Esophagus (tissue), 2 donors: ENCODE results near the gene NHP2. TPM values are rescaled to one million over a fixed set of nuclear protein-coding genes. Genes with fewer than 3 reads are reported as not detected.

Experiments
- H3K27ac ChIP-seq, 2 donors: one replicate each; pipeline ENCODE4 v1.5.1; 2013; ENCODE audit warnings: low read depth in 2 of 2, mild to moderate bottlenecking in 2 of 2, inconsistent platforms in 1 of 2, low read length in 1 of 2, moderate library complexity in 1 of 2
- H3K27me3 ChIP-seq, 2 donors: one replicate each; pipeline ENCODE4 v1.6.1; 2013; ENCODE audit warnings: low read length in 2 of 2, control low read depth in 1 of 2, mild to moderate bottlenecking in 1 of 2; ENCODE audit not compliant: insufficient read depth in 2 of 2, control insufficient read depth in 1 of 2
- H3K36me3 ChIP-seq, 2 donors: one replicate each; pipeline ENCODE4 v1.6.1; 2013; ENCODE audit warnings: low read length in 1 of 2; ENCODE audit not compliant: control insufficient read depth in 2 of 2, insufficient read depth in 2 of 2
- H3K4me1 ChIP-seq, 2 donors: one replicate each; pipeline ENCODE4 v1.6.1; 2013; ENCODE audit warnings: low read length in 1 of 2; ENCODE audit not compliant: control insufficient read depth in 2 of 2, insufficient read depth in 2 of 2
- H3K4me3 ChIP-seq, 2 donors: one replicate each; pipeline ENCODE4 v1.5.1; 2013; ENCODE audit warnings: low read length in 2 of 2, mild to moderate bottlenecking in 2 of 2, low read depth in 1 of 2, moderate library complexity in 1 of 2
- H3K9me3 ChIP-seq, 2 donors: one replicate each; pipeline ENCODE4 v1.6.1; 2013; ENCODE audit warnings: mild to moderate bottlenecking in 2 of 2, low read depth in 1 of 2, low read length in 1 of 2, moderate library complexity in 1 of 2; ENCODE audit not compliant: control insufficient read depth in 2 of 2, insufficient read depth in 1 of 2
- WGBS, 2 donors: extraction: QIAGEN DNeasy Blood & Tissue Kit; methylation state at CpG; one replicate each; pipeline ENCODE4 v1.1.7; 2013; 5-methylcytosine and 5-hydroxymethylcytosine counted together
- polyA plus RNA-seq, 2 donors: library from polyadenylated mRNA; stranded (reverse); fragments of 200-250 nt; gene quantifications; one replicate each; pipeline ENCODE4 v1.2.3, GENCODE V29; 2013
- donor health status: healthy with polysubstance abuse.
- donor health status: Bipolar disorder and iron deficiency.

Gene NHP2
- polyA plus RNA-seq, 2 donors = 126 to 238 TPM

DNA sequence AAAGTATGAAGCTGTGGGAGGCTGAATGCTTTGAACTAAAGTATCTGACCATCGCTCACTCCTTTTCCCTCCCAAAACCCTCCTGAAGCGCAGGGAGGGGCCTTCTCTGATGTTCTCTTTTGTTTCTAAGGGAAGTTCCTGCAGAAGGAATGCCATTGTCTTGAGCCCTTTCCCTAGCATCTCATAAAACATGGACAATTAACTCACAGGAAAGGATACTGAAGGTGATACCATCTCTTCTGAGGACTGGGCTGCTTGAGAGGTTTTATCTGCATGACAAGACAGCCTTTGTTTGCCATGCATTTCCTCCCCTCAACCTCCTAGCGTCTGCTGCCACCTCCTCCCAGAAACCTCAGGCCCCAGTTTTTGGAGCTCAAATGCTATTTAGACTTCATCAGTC is 27.1 kb downstream of the NHP2 start:
- Histone ChIP-seq H3K36me3 (peaks cover 0 to 15% of the 10 kb centered on the region in 2 donors), H3K27ac (no peak overlapping the region), H3K4me1 (peaks cover 13 to 21% of the 10 kb centered on the region in 2 donors), H3K9me3 (peaks cover 0 to 1% of the 10 kb centered on the region in 2 donors), H3K27me3 (no peaks in the 10 kb centered on the region), H3K4me3 (no peak overlapping the region)
- 78 to 80% methylated on average over 3 of the region's 3 CpGs for WGBS, 2 donors

DNA sequence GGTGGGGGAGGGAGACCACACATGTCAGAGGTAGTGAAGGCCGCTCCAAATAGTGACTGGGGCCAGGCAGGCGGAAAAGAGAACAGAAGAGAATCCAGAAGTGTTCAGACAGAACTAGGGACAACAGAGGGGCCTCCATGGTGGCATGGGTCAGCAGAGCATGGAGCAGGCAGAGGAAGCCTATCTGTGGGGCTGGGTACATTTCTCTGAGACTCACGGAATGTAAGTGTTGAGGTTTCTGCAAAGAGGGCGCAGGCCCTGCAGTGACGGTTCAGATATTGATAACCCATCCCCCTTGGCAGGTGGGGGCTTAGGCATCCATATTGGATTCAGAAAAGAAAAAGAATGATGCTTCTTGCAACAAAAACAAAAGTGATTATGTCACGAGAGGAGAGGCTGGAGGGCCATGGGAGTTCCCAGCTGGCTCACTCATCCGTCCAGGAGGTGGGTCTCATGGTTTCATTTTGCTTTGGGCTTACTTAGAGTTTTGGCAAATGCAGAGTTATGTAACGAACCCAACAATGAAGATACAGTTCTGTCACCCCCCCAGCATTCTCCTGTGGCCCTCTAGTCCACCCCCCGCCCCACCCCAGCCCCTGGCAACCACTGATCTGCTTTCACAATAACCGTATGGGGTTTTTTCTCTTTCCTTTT is 28.3 kb downstream of the NHP2 start:
- H3K27me3 ChIP-seq = no peaks in the 10 kb centered on the region
- peaks cover 0 to 23% of the 10 kb centered on the region in 2 donors for H3K36me3 ChIP-seq
- peak overlapping the region in 1 of 2 donors; percentile 95 for H3K27ac ChIP-seq
- H3K4me3 ChIP-seq = no peak overlapping the region
- WGBS, 2 donors = 65 to 71% methylated on average over 10 of the region's 10 CpGs
- peaks cover 0 to 2% of the 10 kb centered on the region in 2 donors for H3K9me3 ChIP-seq
- H3K4me1 ChIP-seq = peaks cover 18 to 27% of the 10 kb centered on the region in 2 donors

DNA sequence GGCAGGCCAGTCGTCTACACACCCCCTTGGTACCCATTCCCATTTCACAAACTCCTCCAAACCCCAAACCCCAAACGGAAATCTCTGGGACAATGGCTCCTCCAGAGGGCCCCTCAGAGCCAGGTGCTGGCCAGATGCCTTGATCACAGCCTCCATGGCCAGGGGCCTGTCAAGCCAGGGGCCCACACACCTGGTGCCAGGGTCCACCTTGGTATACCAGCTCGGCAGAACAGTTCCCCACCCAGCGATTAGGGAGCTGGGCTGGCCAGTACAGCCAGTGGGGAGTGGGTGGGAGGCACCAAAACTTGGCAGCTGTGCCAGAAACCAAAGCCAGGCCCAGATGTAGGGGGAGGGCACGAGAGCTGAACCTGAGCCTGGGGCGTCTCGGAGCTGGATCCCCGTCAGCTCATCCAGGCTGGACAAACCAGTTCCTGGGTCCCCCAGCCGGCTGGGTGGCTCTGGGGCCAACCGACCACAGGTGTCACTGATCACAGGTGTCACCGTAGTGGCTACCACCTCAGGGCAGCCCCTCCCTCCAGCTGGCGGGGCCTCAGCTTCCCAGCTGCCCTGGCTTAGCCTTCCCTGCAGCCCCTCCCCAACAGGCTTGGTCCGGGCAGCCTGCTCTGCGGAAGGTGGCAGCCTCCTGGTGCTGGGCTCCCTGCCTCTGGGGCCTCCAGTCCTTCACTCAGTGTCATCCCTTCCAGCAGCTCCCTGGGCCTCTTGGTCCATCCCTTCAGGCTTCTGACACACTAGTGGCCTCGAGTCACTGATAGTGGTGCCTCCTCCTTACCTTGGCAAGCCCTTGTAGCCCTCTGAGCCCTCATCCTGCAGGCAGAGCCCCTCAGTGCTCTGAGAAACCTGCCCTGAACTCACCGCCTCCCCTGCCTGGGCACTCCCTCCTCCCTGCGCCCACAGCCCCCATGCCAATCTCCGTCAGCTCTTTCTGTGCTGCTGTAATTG is 29.4 kb downstream of the NHP2 start:
- Histone ChIP-seq H3K4me3 (no peak overlapping the region), H3K36me3 (peaks cover 0 to 30% of the 10 kb centered on the region in 2 donors), H3K4me1 (peaks cover 19 to 25% of the 10 kb centered on the region in 2 donors), H3K9me3 (peaks cover 0 to 2% of the 10 kb centered on the region in 2 donors), H3K27ac (peak overlapping the region; percentile 82 to 95), H3K27me3 (no peaks in the 10 kb centered on the region)
- WGBS, 2 donors = 55 to 60% methylated on average over 18 of the region's 18 CpGs

DNA sequence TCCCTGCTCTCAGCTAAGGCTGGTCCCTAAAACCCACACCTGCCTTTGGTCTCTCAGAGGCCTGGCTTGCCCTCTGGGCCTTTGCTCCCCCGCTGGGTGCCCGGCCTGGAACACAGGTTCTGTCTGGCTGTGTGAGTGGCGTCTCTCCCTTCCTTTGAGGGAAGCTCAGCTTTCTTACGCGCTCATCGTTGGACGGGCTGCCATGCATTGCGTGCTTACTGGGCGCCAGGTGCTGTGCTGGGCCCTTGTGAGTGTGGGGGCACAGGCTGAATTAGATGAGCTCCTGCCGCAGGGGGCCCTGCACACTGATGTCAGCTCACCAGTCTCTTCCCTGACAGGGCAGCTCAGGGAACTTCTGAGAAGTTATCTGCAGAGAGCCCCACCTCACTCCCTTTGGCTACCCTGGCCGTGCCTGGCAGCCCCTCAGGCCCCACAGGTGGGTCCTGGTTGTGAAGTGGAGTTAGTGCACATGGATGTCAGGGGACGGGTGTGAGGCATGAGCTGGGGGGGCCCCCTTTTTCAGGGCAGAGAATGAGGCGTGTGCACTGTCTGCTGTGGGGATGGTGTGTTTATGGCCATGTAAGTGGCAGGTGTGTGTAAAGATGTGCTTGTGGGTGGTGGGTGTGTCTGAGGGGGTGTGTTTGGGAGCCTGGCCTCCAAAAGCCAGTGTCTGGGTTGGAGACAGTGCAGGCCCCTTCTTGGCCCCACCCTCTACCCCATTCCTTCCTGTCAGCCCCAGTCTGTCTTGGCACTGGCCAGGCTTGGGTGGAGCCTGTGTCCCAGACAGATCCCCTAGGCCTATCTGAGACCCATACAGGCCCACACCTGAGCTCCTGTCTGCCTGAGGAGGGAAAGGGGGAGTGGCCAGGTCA is 30.4 kb downstream of the NHP2 start:
- H3K9me3 ChIP-seq = peaks cover 0 to 2% of the 10 kb centered on the region in 2 donors
- H3K36me3 ChIP-seq = peaks cover 0 to 30% of the 10 kb centered on the region in 2 donors
- peaks cover 20 to 25% of the 10 kb centered on the region in 2 donors for H3K4me1 ChIP-seq
- 80 to 83% methylated on average over 13 of the region's 13 CpGs for WGBS, 2 donors
- no peaks in the 10 kb centered on the region for H3K27me3 ChIP-seq
- H3K4me3 ChIP-seq = no peak overlapping the region
- peak overlapping the region; percentile 82 to 95 for H3K27ac ChIP-seq

DNA sequence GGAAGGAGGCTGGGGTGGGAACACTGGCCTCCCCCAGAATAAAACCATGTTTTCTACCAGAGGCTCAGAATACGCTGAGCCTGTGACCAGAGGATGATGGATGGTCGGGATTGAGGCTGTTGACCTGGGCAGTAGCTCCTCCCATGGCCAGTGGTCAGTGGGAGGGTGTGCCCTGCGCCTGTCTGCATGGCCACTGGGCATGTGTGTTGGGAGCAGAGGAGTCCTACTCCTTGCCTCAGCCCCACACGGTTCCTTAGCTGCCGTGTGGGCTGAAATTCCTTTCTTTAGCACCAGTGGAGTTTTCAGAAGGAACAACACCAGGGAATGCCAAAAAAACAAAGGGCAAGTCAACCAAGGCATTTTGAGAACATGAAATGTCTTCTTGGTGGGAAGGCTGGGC is 31.3 kb downstream of the NHP2 start:
- WGBS, 2 donors = 85 to 87% methylated on average over 5 of the region's 5 CpGs
- peaks cover 0 to 2% of the 10 kb centered on the region in 2 donors for H3K9me3 ChIP-seq
- no peak overlapping the region for H3K4me3 ChIP-seq
- H3K27me3 ChIP-seq = no peaks in the 10 kb centered on the region
- peaks cover 0 to 34% of the 10 kb centered on the region in 2 donors for H3K36me3 ChIP-seq
- peaks cover 20 to 30% of the 10 kb centered on the region in 2 donors for H3K4me1 ChIP-seq
- H3K27ac ChIP-seq = peak overlapping the region; percentile 82 to 95

DNA sequence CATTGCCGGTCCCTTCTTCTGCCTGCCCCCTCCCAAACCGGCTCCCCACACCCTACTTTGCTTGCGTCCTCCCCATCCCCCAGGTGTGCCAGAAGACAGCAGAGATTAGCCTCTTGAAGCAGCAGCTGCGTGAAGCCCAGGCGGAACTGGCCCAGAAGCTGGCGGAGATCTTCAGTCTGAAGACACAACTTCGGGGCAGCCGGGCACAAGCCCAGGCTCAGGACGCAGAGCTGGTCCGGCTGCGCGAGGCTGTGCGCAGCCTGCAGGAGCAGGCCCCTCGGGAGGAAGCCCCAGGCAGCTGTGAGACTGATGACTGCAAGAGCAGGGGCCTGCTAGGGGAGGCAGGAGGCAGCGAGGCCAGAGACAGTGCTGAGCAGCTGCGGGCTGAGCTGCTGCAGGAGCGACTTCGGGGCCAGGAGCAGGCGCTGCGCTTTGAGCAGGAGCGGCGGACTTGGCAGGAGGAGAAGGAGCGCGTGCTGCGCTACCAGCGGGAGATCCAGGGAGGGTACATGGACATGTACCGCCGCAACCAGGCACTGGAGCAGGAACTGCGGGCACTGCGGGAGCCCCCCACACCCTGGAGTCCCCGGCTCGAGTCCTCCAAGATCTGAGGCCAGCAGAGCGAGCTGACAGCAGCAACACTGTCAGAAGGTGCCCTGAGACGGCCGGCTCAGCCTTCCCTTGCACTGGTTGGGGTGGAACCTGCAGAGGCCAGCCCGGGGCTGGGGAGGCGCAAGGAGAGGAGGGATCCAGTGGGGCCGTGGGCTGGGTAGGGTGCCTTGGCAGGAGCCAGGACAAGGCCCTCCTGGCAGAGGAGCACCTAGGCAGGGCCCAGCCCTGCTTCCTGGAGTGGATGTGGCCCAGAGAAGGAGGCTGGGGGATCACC is 32.1 kb downstream of the NHP2 start:
- H3K27me3 ChIP-seq = no peaks in the 10 kb centered on the region
- peak overlapping the region in 1 of 2 donors; percentile 95 for H3K27ac ChIP-seq
- peaks cover 20 to 35% of the 10 kb centered on the region in 2 donors for H3K4me1 ChIP-seq
- H3K9me3 ChIP-seq = peaks cover 0 to 2% of the 10 kb centered on the region in 2 donors
- 72 to 73% methylated on average over 37 to 38 of the region's 38 CpGs for WGBS, 2 donors
- H3K4me3 ChIP-seq = peak overlapping the region in 1 of 2 donors; percentile 5
- H3K36me3 ChIP-seq = peaks cover 0 to 34% of the 10 kb centered on the region in 2 donors

DNA sequence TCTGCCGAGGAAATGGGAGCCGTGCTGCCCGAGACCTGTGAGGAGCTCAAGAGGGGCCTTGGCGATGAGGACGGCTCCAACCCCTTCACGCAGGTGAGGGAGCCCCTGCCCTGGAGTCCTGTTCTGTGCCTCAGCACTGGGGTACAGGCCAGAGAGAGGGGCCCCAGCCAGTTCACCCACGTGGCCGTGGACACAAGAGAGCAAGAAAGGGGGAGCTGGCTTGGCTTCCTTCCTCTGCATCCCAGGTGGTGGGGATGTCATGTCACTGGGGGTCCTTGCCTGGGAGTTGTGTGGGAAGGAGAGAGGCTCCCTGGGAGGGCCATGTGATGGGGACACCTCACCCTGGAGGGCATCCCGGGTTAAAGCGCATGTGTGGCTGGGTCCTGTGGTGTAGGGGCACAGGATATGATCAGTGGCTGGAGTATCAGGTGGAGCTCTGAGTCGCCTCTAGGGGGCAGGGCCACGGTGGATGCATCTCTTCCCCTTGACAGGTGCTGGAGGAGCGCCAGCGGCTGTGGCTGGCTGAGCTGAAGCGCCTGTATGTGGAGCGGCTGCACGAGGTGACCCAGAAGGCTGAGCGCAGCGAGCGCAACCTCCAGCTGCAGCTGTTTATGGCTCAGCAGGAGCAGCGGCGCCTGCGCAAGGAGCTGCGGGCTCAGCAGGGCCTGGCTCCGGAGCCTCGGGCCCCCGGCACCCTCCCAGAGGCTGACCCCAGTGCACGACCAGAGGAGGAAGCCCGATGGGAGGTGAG is 32.9 kb downstream of the NHP2 start:
- Histone ChIP-seq H3K9me3 (peaks cover 0 to 4% of the 10 kb centered on the region in 2 donors), H3K27me3 (no peaks in the 10 kb centered on the region), H3K27ac (no peak overlapping the region), H3K4me3 (no peak overlapping the region), H3K36me3 (peaks cover 0 to 37% of the 10 kb centered on the region in 2 donors), H3K4me1 (peaks cover 20 to 35% of the 10 kb centered on the region in 2 donors)
- 45 to 52% methylated on average over 21 to 29 of the region's 29 CpGs for WGBS, 2 donors
